HepG2 (cell line): ENCODE data around the gene PCBD1. TPM values are rescaled to one million over a fixed set of nuclear protein-coding genes. Genes with fewer than 3 reads are reported as not detected.

Source experiments
- ATF7-NPFF ChIP-seq: sonication (generic); formaldehyde crosslinking; IDR thresholded peaks from 2 replicates; pipeline ENCODE4 v1.8.1; 2023; ENCODE audit warnings: mild to moderate bottlenecking, low read depth, missing genetic modification reagents, moderate library complexity
- CAMTA2 ChIP-seq: sonication (generic); formaldehyde crosslinking; IDR thresholded peaks from 2 replicates; pipeline ENCODE4 v1.4.0; 2020; ENCODE audit warnings: mild to moderate bottlenecking, missing genetic modification reagents, borderline replicate concordance
- MAZ ChIP-seq, 2 experiments: sonication (generic) in 1 of 2; formaldehyde crosslinking in 1 of 2; IDR thresholded peaks; 2 replicates each; pipeline versions ENCODE4 v1.5.0 to v1.6.1; 2012 to 2020; ENCODE audit warnings: low read depth in 2 of 2, mild to moderate bottlenecking in 2 of 2, borderline replicate concordance in 1 of 2, improper control_type of control experiment in 1 of 2, low read length in 1 of 2, missing genetic modification reagents in 1 of 2, moderate library complexity in 1 of 2
- SIN3A ChIP-seq: IDR thresholded peaks from 2 replicates; pipeline ENCODE4 v1.6.1; 2011; ENCODE audit warnings: low read depth, mild to moderate bottlenecking, control low read depth, low read length, borderline replicate concordance
- ZNF264 ChIP-seq: sonication (generic); formaldehyde crosslinking; IDR thresholded peaks from 2 replicates; pipeline ENCODE4 v1.4.0; 2020; ENCODE audit warnings: missing genetic modification reagents
- ZNF460 ChIP-seq: sonication (generic); formaldehyde crosslinking; IDR thresholded peaks from 2 replicates; pipeline ENCODE4 v1.5.1; 2020; ENCODE audit warnings: missing genetic modification reagents, mild to moderate bottlenecking, borderline replicate concordance
- ZNF552 ChIP-seq: sonication (generic); formaldehyde crosslinking; IDR thresholded peaks from 2 replicates; pipeline ENCODE4 v1.9.0; 2022; ENCODE audit warnings: missing genetic modification reagents, mild to moderate bottlenecking, borderline replicate concordance
- ZNF737 ChIP-seq: sonication (generic); formaldehyde crosslinking; IDR thresholded peaks from 2 replicates; pipeline ENCODE4 v1.5.0; 2020; ENCODE audit warnings: missing genetic modification reagents, mild to moderate bottlenecking, borderline replicate concordance
- ZXDC ChIP-seq: sonication (generic); formaldehyde crosslinking; IDR thresholded peaks from 2 replicates; pipeline ENCODE4 v1.5.0; 2020; ENCODE audit warnings: mild to moderate bottlenecking, missing genetic modification reagents
- polyA plus RNA-seq, 8 experiments: library from polyadenylated mRNA; depleted of rRNA in 3 of 8; stranded (reverse) in 7 of 8; unstranded in 1 of 8; fragments of >200 nt; fragmentation: Illumina TruSeq in 4 of 8; extraction: Trizol in 4 of 8; gene quantifications; 2 replicates each; pipeline versions ENCODE4 v1.2.1 to v1.2.3, GENCODE V29; 2011 to 2016; ENCODE audit warnings: low read depth in 4 of 8, missing spikeins in 1 of 8, mixed read lengths in 1 of 8; ENCODE audit not compliant: insufficient read depth in 1 of 8
- total RNA-seq, 5 experiments: library from RNA; depleted of rRNA; stranded (reverse); fragments of >200 nt; fragmentation: Illumina TruSeq; extraction: Trizol; gene quantifications; 2 replicates each; pipeline ENCODE4 v1.2.3, GENCODE V29; 2016; ENCODE audit warnings: low read depth in 1 of 5
- TF ChIP-seq, protein P1 (sequence below): sonication (generic); formaldehyde crosslinking; IDR thresholded peaks from 2 replicates; pipeline ENCODE4 v1.5.1; 2020; ENCODE audit warnings: missing genetic modification reagents, mild to moderate bottlenecking, borderline replicate concordance
- TF ChIP-seq, protein P2 (sequence below): sonication (generic); formaldehyde crosslinking; IDR thresholded peaks from 2 replicates; pipeline ENCODE4 v1.8.0; 2022; ENCODE audit warnings: low read depth, missing genetic modification reagents
- TF ChIP-seq, protein P3 (sequence below): sonication (generic); formaldehyde crosslinking; IDR thresholded peaks from 2 replicates; pipeline ENCODE4 v1.4.0; 2020; ENCODE audit warnings: missing genetic modification reagents

Gene PCBD1
- total and polyA plus RNA-seq, 2 of the 13 experiments (the other 11 are each of a cell fraction or from before 2014, with no cell fraction given), result 95.3 to 168 TPM

DNA sequence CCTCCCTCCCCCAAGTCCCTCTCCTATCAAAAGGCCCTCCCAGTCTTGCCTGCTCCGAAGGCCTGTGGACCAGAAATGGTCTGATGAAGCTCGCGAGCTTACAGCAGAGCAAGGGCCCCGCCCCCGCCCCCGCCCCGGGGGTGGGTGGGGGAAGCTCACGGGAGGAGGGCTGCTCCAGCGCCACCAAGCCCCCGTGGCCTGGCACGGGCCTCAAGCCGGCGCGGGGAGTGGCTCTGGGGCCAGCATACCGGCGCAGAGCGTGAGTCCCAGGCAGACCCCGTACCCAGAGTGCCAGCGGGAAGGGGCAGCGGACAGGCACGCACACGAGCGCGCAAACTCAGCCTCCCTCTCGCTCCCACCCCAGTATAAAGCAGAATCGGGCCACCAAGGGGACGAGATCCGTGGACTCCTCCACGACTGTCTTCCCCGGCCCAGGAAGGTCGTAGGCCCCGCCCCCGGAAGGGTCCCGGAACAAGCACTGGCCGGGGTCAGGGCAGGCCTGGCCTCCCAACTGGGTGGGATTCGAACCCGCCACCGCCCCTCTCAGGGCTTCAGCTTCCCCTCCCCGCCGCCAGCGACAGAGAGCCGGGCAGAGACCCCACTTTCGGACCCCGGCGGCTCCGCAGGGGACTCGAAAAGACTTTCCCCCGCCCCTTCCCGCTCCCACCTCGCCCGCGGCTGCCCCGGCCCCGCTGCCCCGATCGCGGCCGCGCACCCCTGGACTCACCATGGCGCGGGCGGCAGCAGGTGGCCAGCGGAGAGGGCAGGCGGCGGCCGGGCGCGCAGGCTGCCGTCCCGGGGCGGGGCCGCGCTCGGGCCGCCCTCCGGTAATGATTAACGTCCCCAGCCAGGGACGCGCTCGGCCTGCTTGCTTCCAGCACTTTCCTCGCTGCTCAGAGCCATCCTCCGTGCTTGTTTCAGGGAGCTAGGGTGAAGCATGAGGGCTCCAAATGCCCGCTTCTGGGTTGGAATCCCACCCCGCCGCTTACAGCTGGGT lies at the start of gene PCBD1 (continued):
- TF ChIP-seq MAZ (IDR thresholded peaks at IDR 0.05; ENCODE audit: borderline replicate concordance, low read depth, low read length), result peak; percentile 89
- peak; percentile 72 for TF ChIP-seq MAZ (CRISPR knock-in tag; IDR thresholded peaks at IDR 0.05; ENCODE audit: low read depth)
- TF ChIP-seq ZNF264 (CRISPR knock-in tag), result no peak
- TF ChIP-seq, protein P1, sequence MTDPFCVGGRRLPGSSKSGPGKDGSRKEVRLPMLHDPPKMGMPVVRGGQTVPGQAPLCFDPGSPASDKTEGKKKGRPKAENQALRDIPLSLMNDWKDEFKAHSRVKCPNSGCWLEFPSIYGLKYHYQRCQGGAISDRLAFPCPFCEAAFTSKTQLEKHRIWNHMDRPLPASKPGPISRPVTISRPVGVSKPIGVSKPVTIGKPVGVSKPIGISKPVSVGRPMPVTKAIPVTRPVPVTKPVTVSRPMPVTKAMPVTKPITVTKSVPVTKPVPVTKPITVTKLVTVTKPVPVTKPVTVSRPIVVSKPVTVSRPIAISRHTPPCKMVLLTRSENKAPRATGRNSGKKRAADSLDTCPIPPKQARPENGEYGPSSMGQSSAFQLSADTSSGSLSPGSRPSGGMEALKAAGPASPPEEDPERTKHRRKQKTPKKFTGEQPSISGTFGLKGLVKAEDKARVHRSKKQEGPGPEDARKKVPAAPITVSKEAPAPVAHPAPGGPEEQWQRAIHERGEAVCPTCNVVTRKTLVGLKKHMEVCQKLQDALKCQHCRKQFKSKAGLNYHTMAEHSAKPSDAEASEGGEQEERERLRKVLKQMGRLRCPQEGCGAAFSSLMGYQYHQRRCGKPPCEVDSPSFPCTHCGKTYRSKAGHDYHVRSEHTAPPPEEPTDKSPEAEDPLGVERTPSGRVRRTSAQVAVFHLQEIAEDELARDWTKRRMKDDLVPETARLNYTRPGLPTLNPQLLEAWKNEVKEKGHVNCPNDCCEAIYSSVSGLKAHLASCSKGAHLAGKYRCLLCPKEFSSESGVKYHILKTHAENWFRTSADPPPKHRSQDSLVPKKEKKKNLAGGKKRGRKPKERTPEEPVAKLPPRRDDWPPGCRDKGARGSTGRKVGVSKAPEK (CRISPR knock-in tag), result 0 out of 2 replicates have a peak, but pooled peaks have one; percentile 22
- peak; percentile 52; the same call in 1 of the 2 replicates for TF ChIP-seq ZNF460 (CRISPR knock-in tag)
- TF ChIP-seq, protein P2, sequence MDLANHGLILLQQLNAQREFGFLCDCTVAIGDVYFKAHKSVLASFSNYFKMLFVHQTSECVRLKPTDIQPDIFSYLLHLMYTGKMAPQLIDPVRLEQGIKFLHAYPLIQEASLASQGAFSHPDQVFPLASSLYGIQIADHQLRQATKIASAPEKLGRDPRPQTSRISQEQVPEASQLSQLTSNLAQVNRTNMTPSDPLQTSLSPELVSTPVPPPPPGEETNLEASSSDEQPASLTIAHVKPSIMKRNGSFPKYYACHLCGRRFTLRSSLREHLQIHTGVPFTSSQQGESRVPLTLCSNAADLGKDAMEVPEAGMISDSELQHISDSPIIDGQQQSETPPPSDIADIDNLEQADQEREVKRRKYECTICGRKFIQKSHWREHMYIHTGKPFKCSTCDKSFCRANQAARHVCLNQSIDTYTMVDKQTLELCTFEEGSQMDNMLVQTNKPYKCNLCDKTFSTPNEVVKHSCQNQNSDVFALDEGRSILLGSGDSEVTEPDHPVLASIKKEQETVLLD (CRISPR knock-in tag), result peak; percentile 74
- TF ChIP-seq, protein P3, sequence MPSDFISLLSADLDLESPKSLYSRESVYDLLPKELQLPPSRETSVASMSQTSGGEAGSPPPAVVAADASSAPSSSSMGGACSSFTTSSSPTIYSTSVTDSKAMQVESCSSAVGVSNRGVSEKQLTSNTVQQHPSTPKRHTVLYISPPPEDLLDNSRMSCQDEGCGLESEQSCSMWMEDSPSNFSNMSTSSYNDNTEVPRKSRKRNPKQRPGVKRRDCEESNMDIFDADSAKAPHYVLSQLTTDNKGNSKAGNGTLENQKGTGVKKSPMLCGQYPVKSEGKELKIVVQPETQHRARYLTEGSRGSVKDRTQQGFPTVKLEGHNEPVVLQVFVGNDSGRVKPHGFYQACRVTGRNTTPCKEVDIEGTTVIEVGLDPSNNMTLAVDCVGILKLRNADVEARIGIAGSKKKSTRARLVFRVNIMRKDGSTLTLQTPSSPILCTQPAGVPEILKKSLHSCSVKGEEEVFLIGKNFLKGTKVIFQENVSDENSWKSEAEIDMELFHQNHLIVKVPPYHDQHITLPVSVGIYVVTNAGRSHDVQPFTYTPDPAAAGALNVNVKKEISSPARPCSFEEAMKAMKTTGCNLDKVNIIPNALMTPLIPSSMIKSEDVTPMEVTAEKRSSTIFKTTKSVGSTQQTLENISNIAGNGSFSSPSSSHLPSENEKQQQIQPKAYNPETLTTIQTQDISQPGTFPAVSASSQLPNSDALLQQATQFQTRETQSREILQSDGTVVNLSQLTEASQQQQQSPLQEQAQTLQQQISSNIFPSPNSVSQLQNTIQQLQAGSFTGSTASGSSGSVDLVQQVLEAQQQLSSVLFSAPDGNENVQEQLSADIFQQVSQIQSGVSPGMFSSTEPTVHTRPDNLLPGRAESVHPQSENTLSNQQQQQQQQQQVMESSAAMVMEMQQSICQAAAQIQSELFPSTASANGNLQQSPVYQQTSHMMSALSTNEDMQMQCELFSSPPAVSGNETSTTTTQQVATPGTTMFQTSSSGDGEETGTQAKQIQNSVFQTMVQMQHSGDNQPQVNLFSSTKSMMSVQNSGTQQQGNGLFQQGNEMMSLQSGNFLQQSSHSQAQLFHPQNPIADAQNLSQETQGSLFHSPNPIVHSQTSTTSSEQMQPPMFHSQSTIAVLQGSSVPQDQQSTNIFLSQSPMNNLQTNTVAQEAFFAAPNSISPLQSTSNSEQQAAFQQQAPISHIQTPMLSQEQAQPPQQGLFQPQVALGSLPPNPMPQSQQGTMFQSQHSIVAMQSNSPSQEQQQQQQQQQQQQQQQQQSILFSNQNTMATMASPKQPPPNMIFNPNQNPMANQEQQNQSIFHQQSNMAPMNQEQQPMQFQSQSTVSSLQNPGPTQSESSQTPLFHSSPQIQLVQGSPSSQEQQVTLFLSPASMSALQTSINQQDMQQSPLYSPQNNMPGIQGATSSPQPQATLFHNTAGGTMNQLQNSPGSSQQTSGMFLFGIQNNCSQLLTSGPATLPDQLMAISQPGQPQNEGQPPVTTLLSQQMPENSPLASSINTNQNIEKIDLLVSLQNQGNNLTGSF (CRISPR knock-in tag), result 0 out of 2 replicates have a peak, but pooled peaks have one; percentile 56
- TF ChIP-seq ZNF552 (CRISPR knock-in tag), result 0 out of 2 replicates have a peak, but pooled peaks have one; percentile 39
- peak; percentile 47; the same call in 1 of the 2 replicates for TF ChIP-seq SIN3A
- TF ChIP-seq ZXDC, result no peak
- TF ChIP-seq ZNF737 (CRISPR knock-in tag), result no peak
- 0 out of 2 replicates have a peak, but pooled peaks have one; percentile 11 for TF ChIP-seq CAMTA2
- TF ChIP-seq ATF7-NPFF, result peak; percentile 73; the same call in 1 of the 2 replicates
